Measurements from ENCODE around the gene KMT2D.

DNA sequence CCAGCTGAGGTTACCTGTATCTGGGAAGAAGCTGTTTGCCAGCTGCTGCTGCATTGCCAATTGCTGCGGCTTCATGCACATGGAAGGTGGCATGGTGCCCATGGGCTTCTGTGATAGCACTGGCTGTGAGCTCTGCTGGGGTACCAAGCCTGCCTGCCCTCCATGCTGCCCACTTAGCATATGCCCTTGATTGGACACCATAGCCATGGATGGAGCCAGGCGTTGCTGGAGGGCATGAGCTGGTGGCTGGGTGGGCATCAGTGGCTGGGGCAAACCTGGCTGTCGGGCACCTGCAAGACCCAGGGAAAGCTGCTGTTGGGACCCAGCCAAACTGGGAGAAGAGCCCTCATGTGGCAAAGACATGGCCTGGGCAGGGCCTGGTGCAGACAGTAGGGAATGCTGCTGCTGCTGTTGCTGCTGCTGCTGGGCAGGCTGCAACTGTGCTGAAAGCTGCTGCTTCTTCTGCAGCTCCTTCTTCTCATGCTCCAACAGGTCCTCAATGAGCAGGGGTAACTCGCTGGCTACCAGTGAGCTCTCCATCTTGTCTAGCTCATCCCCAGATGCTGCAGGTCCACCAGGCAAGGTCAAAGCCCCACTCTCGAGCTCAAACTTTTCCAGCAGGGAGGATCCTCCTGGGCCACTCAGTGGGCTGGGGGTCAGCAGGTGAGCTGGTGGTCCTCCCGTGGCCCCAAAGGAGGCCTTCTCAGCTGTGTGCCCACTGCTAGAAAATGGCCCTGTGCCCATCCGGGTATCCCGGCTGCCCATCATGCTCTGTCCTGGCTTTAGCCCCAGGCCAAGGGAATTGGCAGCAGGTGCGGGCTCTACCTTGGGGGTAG lies 23.3 kb downstream of the KMT2D start:
- TF ChIP-seq POLR2A (IDR thresholded peaks at IDR 0.05) (no peak), CTCF (IDR thresholded peaks at IDR 0.05) (no peak)
